T follicular helper cell (primary cell): ENCODE data around the gene MYH3.
"Not testable (repeated sequence)": the region's sequence is repeated elsewhere in the genome, so short reads cannot be mapped to it uniquely, and the experiment has no call there.

Experiments used
- DNase-seq: peaks from one replicate; pipeline ENCODE4 v3.0.0-alpha.2; 2020; ENCODE audit warnings: low read depth
- total RNA-seq, 2 experiments: gene quantifications; one replicate each; lab custom pipeline; 2026; lab: John Stamatoyannopoulos, UW

MYH3 gene
- 11.6 to 18.7 reads per million in 2 experiments for total RNA-seq

- no peak for DNase-seq
Observed at GRCh38 chr17:10657148-10657547, at the start of gene MYH3. Gene MYH3 (minus strand): TSS chr17:10657309. CDS start chr17:10655064, 2,245 bp downstream.

- DNase-seq: no peak
Observed at GRCh38 chr17:10705727-10706126, 48.6 kb upstream of the MYH3 start.

- DNase-seq: no peak
Observed at GRCh38 chr17:10702574-10702973, 45.5 kb upstream of the MYH3 start.

GRCh38 chr17:10699856-10700255 lies 42.7 kb upstream of the MYH3 start:
- DNase-seq: no peak

- DNase-seq: no peak
Observed at GRCh38 chr17:10698096-10698818, 41.1 kb upstream of the MYH3 start.

- peak; percentile 81 for DNase-seq
Observed at GRCh38 chr17:10697092-10698081, 40.3 kb upstream of the MYH3 start, which contains the start of the genes ADPRM and SCO1. Gene ADPRM (plus strand): TSS chr17:10697594. CDS start chr17:10704927, 7,333 bp downstream. Gene SCO1 (minus strand): TSS chr17:10697533. CDS start chr17:10697507, 26 bp downstream.

- DNase-seq: not testable (repeated sequence)
Observed at GRCh38 chr17:10695875-10696407, 38.8 kb upstream of the MYH3 start.

- DNase-seq: no peak
Observed at GRCh38 chr17:10687499-10687898, 30.4 kb upstream of the MYH3 start.

- DNase-seq: no peak
Observed at GRCh38 chr17:10683853-10684252, 26.7 kb upstream of the MYH3 start.

- no peak for DNase-seq
Observed at GRCh38 chr17:10681866-10682446, 24.8 kb upstream of the MYH3 start.

GRCh38 chr17:10674704-10675103 lies 17.6 kb upstream of the MYH3 start:
- no peak for DNase-seq

- no peak for DNase-seq
Observed at GRCh38 chr17:10673312-10673711, 16.2 kb upstream of the MYH3 start.

GRCh38 chr17:10668775-10669174 lies 11.7 kb upstream of the MYH3 start:
- no peak for DNase-seq

- no peak for DNase-seq
Observed at GRCh38 chr17:10666906-10667305, 9.8 kb upstream of the MYH3 start.

- DNase-seq: no peak
Observed at GRCh38 chr17:10664571-10664970, 7.5 kb upstream of the MYH3 start.

- no peak for DNase-seq
Observed at GRCh38 chr17:10663231-10663630, 6.1 kb upstream of the MYH3 start.

GRCh38 chr17:10661437-10661836 lies 4.3 kb upstream of the MYH3 start:
- no peak for DNase-seq

- DNase-seq: no peak
Observed at GRCh38 chr17:10657879-10658278, 770 bp upstream of the MYH3 start.

- DNase-seq: no peak
Observed at GRCh38 chr17:10653987-10654386, 3.1 kb downstream of the MYH3 start.

- DNase-seq: no peak
Observed at GRCh38 chr17:10652984-10653659, 4.0 kb downstream of the MYH3 start.

GRCh38 chr17:10651927-10652326 lies 5.2 kb downstream of the MYH3 start:
- no peak for DNase-seq
